ENCODE measurements around the gene TGM6. TPM values are rescaled to one million over a fixed set of nuclear protein-coding genes. Genes with fewer than 3 reads are reported as not detected.

TGM6 gene
- total RNA-seq, 1 experiment from 2014 or later, result not detected

DNA sequence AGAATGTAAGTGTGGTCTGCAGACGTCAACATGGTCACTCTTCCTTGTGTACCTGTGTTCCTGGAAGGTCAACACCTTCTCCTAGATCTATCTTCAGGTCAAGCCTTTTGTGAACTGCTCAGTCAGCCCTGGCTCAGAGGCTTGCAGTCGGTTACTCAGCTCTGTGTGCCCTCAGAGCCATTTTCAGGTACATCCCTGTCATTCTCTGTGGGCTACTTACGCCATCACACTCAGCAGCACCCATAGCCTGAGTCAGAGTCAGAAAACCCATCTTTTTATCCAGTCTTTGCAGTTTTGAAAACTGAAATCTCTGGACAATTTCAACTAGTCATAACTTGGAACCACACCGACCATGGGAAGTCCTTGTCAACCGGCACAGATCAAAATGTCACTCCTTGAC lies 49.6 kb upstream of the TGM6 start:
- Histone ChIP-seq H4K20me1 (ENCODE audit: control insufficient read depth, insufficient read depth, insufficient read length) (no peaks in the 10 kb centered on the region), H2BK120ac (ENCODE audit: low read depth, low read length, poor library complexity, severe bottlenecking) (no peak overlapping the region), H2BK20ac (ENCODE audit: low read depth, low read length, poor library complexity, severe bottlenecking) (no peak overlapping the region), H3K23ac (ENCODE audit: insufficient read length, low read depth, low read length) (no peak overlapping the region), H2BK5ac (ENCODE audit: insufficient read length, low read length) (no peak overlapping the region), H3K4me1 (ENCODE audit: insufficient read depth, low read length) (0 out of 2 replicates have a peak, but pooled peaks cover 2% of the 10 kb centered on the region), H3K9me3 (ENCODE audit: control insufficient read depth, low read depth, low read length) (no peaks in the 10 kb centered on the region), H3K9ac (ENCODE audit: extremely low read depth, insufficient read length, low read length) (no peak overlapping the region), H3K4me2 (ENCODE audit: insufficient read depth, insufficient read length, low read length) (no peak overlapping the region), H2AFZ (ENCODE audit: low read length) (no peak overlapping the region), H3K79me2 (ENCODE audit: insufficient read depth, low read length) (no peaks in the 10 kb centered on the region), H3K18ac (ENCODE audit: insufficient read length, low read depth, low read length) (no peak overlapping the region), H3K56ac (ENCODE audit: insufficient read length, low read depth, low read length) (no peak overlapping the region), H4K5ac (ENCODE audit: insufficient read length, low read depth, low read length) (no peak overlapping the region), H2BK15ac (ENCODE audit: low read depth, low read length) (no peak overlapping the region), H3K14ac (ENCODE audit: insufficient read depth, low read length) (no peak overlapping the region), H3K79me1 (ENCODE audit: insufficient read depth, low read depth, low read length, poor library complexity, severe bottlenecking) (no peaks in the 10 kb centered on the region), H2AK5ac (ENCODE audit: insufficient read length, low read length) (no peak overlapping the region), H3K27me3 (ENCODE audit: insufficient read depth, low read length) (no peaks in the 10 kb centered on the region), H4K8ac (replicated peaks; ENCODE audit: insufficient read length, low read depth, low read length) (no peak overlapping the region), H4K91ac (ENCODE audit: insufficient read length, low read depth, low read length) (no peak overlapping the region), H3K4ac (ENCODE audit: low read depth, low read length) (no peak overlapping the region), H2BK12ac (ENCODE audit: insufficient read length, low read depth, low read length) (no peak overlapping the region), H3K23me2 (ENCODE audit: insufficient read length, low read depth, low read length, poor library complexity, severe bottlenecking) (no peaks in the 10 kb centered on the region), H3T11ph (ENCODE audit: low read length) (no peak overlapping the region), H3K27ac (ENCODE audit: insufficient read length, low read depth, low read length) (no peak overlapping the region)
- no peak overlapping the region for H3K4me3 Mint-ChIP-seq
- H3K9me3 Mint-ChIP-seq, result no peaks in the 10 kb centered on the region
- TF ChIP-seq, protein P1, sequence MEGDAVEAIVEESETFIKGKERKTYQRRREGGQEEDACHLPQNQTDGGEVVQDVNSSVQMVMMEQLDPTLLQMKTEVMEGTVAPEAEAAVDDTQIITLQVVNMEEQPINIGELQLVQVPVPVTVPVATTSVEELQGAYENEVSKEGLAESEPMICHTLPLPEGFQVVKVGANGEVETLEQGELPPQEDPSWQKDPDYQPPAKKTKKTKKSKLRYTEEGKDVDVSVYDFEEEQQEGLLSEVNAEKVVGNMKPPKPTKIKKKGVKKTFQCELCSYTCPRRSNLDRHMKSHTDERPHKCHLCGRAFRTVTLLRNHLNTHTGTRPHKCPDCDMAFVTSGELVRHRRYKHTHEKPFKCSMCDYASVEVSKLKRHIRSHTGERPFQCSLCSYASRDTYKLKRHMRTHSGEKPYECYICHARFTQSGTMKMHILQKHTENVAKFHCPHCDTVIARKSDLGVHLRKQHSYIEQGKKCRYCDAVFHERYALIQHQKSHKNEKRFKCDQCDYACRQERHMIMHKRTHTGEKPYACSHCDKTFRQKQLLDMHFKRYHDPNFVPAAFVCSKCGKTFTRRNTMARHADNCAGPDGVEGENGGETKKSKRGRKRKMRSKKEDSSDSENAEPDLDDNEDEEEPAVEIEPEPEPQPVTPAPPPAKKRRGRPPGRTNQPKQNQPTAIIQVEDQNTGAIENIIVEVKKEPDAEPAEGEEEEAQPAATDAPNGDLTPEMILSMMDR (conservative IDR thresholded peaks at IDR 0.05), result no peak
- peak; percentile 3 for DNase-seq
- no CpG with 5 or more reads among the region's 5 CpGs for WGBS (ENCODE audit: extremely low coverage, insufficient read length, low lambda C conversion rate)
- H3K4me1 Mint-ChIP-seq, result peaks cover 11 to 15% of the 10 kb centered on the region in 2 experiments
- H3K27me3 Mint-ChIP-seq (ENCODE audit: low read depth), result peaks cover 16% of the 10 kb centered on the region
- no peaks in the 10 kb centered on the region for H3K36me3 Mint-ChIP-seq (ENCODE audit: insufficient read depth in 1 of 3, low read depth in 3 of 3)
- H3K27ac Mint-ChIP-seq, result no peak overlapping the region

Measured in H9 (cell line).